Bronchial epithelial cell (primary cell): ENCODE data around the gene LRRN2. TPM values are rescaled to one million over a fixed set of nuclear protein-coding genes. Genes with fewer than 3 reads are reported as not detected.

ENCODE experiments used
- DNase-seq: peaks from one replicate; pipeline ENCODE4 v3.0.0-alpha.2; 2010; ENCODE audit warnings: low read depth
- FAIRE-seq: peaks from 2 replicates; lab custom pipeline; 2011; peaks lifted over from hg19 to GRCh38; lab: Jason Lieb, UNC
- H3K27me3 ChIP-seq: 2 replicates; pipeline ENCODE4 v1.5.1; 2011; ENCODE audit warnings: low read length; ENCODE audit not compliant: control insufficient read depth, insufficient read depth
- H3K36me3 ChIP-seq: 2 replicates; pipeline ENCODE4 v1.5.1; 2011; ENCODE audit warnings: low read length; ENCODE audit not compliant: control insufficient read depth, insufficient read depth
- H3K4me3 ChIP-seq: 2 replicates; pipeline ENCODE4 v1.5.1; 2011; ENCODE audit warnings: mild to moderate bottlenecking, low read depth, low read length, control low read depth
- total RNA-seq: library from RNA; depleted of rRNA; stranded (reverse); fragments of >200 nt; gene quantifications from 2 replicates; pipeline ENCODE4 v1.2.1, GENCODE V29; 2014
- TF ChIP-seq, protein P1 (sequence below): IDR thresholded peaks from 2 replicates; pipeline ENCODE4 v1.5.1; 2011; ENCODE audit warnings: mild to moderate bottlenecking, moderate library complexity, low read length, control low read depth, inconsistent platforms; ENCODE audit not compliant: insufficient read depth, severe bottlenecking

LRRN2 gene
- total RNA-seq, 1 donor from 2014 or later, result not detected

DNA sequence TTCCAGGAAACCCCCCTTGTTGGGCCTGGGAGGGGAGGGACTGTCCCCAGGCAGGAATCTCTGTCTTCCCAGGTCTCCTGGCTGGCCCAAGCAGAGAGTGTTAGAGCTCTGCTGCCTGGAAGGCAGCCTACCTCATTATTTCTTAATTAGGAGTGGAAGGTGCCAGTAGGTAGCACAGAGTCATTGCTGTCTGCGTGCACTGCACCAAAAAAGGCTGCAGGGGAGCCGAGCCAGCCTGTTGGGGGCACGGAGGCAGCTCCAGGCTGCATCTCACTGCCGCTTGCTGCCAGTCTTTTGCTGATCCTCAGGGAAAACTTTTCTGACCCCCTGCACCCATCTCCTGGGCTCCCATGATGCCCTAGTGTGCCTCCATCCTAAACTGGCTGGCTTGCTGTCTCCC lies 58.1 kb downstream of the LRRN2 start:
- FAIRE-seq, result no peak
- peaks cover 7% of the 10 kb centered on the region for H3K27me3 ChIP-seq
- H3K4me3 ChIP-seq, result no peak overlapping the region
- H3K36me3 ChIP-seq, result no peaks in the 10 kb centered on the region
- no peak for DNase-seq
- TF ChIP-seq, protein P1, sequence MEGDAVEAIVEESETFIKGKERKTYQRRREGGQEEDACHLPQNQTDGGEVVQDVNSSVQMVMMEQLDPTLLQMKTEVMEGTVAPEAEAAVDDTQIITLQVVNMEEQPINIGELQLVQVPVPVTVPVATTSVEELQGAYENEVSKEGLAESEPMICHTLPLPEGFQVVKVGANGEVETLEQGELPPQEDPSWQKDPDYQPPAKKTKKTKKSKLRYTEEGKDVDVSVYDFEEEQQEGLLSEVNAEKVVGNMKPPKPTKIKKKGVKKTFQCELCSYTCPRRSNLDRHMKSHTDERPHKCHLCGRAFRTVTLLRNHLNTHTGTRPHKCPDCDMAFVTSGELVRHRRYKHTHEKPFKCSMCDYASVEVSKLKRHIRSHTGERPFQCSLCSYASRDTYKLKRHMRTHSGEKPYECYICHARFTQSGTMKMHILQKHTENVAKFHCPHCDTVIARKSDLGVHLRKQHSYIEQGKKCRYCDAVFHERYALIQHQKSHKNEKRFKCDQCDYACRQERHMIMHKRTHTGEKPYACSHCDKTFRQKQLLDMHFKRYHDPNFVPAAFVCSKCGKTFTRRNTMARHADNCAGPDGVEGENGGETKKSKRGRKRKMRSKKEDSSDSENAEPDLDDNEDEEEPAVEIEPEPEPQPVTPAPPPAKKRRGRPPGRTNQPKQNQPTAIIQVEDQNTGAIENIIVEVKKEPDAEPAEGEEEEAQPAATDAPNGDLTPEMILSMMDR, result no peak

DNA sequence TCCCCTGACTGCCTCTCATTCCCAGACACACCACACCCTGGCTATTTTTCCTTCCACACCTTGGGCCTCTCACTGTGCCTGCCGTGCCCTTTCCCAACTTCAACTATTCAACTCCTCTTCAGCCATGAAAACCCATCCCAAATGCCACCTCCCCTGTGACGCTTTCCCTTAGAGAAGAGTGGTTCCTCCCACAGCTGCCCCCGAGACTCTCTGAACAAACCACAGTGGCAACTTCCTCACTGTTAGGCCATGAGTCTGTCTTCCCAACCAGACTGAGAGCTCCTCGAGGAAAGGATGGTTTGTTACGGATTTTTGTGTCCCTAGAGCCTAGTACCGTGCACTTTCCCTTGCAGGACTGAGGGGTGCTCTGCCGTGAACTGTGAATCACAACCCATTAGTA lies 59.2 kb downstream of the LRRN2 start:
- peaks cover 7% of the 10 kb centered on the region for H3K27me3 ChIP-seq
- TF ChIP-seq, protein P1, result no peak
- FAIRE-seq (no peak), DNase-seq (no peak)
- no peaks in the 10 kb centered on the region for H3K36me3 ChIP-seq
- no peak overlapping the region for H3K4me3 ChIP-seq

DNA sequence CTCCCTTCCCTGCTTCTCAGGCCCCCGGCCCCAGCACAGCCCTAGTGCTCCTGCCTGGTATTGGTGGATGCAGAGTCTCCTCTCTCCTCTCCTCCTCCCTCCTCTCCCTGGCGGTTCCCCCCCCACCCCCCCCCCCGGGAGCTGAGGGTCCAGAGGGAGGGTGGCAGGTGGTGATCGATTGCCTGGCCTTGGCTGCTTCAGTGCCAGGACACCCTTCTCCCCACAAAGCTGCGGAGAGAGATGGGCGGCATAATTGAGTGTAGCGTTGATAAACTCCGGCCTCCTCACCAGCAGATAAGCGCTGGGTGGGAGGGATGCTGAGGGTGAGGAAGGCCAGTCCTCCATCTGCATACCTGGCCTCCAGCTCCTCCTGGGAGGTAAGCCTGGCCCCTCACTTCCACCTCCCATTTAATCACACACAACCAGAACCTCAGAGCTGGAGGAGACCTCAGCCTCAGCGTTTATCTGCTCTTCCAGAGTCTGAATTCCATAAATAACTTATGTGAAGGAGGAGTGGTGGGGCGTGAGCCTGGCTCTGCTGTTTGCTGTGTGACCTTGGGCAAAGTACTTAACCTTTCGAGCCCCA lies 60.8 kb downstream of the LRRN2 start:
- Histone ChIP-seq H3K4me3 (no peak overlapping the region), H3K36me3 (no peaks in the 10 kb centered on the region), H3K27me3 (peaks cover 7% of the 10 kb centered on the region)
- FAIRE-seq (no peak), DNase-seq (no peak)
- TF ChIP-seq, protein P1, result no peak

DNA sequence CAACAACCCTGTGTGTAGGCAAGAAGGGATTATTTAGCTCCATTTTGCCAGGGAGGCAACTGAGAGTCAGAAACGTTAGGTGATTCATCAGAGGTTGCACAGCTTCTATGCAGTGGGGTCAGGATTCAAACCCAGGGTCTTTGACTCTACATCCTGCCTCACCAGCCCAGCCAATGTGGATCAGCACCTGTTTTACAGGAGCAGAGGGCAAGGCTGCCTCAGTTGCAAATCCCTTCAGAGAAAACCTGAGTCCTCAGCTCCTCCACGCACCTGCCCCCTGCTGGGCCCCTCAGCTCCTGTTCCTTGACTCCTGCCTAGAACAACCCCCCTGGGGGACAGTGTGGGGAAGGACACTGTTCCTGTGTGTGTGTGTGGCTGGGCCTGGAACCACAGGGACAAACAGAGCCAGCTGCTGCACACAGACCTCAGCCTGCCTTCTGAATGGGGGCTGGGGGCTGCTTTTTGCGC lies 61.6 kb downstream of the LRRN2 start:
- Histone ChIP-seq H3K27me3 (peaks cover 7% of the 10 kb centered on the region), H3K36me3 (no peaks in the 10 kb centered on the region), H3K4me3 (no peak overlapping the region)
- no peak for DNase-seq
- TF ChIP-seq, protein P1, result no peak
- FAIRE-seq, result no peak

DNA sequence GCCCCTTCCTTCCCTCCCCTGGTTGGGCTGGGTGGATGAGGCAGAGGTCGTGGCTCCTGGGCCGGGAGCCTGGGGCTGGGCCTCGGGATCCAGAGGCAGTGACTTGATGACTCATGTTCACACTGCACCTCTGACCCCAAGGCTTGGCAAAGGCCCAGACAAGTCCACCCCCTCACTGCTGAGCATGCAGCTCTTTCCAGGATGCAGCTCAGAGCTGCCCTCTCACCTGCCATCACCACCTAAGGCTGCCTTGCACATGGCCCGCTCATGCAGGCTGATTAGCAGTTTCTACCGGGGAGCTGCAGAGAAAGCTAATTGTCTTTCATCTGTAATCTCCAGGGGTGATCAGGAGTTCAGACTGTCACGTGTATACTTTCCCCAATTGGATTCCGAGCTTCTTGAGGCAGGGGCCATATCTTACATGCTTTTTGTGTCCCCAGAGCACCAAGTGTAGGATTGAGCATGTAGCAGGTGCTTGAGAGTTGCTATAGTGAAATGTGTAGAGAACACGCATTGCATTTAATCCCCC lies 62.1 kb downstream of the LRRN2 start:
- Histone ChIP-seq H3K27me3 (peaks cover 7% of the 10 kb centered on the region), H3K36me3 (no peaks in the 10 kb centered on the region), H3K4me3 (no peak overlapping the region)
- TF ChIP-seq, protein P1, result no peak
- no peak for FAIRE-seq
- DNase-seq, result peak; percentile 54

DNA sequence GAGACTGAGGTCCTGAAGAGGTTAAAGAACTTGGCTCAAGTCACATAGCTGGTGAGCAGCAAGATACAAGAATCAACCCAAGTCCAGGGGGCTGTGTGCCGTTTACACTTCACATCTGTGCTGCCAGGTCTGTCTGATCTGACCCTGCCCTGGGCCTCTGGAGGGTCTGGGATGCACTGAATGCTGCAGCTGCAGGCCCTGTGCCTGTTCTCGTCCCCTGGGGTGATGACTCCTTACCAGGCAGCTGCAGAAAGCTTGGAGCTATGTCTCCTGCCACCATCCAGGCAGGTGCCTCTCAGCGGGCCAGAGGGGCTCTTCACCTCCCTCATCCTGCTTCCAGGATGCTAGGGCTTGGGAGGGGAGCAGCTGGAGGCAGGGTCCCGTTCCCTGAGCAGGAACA lies 63.5 kb downstream of the LRRN2 start:
- DNase-seq, result no peak
- FAIRE-seq, result no peak
- TF ChIP-seq, protein P1, result no peak
- Histone ChIP-seq H3K27me3 (peaks cover 6% of the 10 kb centered on the region), H3K36me3 (no peaks in the 10 kb centered on the region), H3K4me3 (no peak overlapping the region)
